HFFc6 (cell line): Measurements from ENCODE around the gene SUPV3L1. TPM values are rescaled to one million over a fixed set of nuclear protein-coding genes. Genes with fewer than 3 reads are reported as not detected.

ENCODE experiments used
- DNase-seq: peaks from one replicate; pipeline ENCODE4 v3.0.0-alpha.2; 2018
- H3K27ac Mint-ChIP-seq: 2 replicates; pipeline ENCODE4 v1.8.0; 2020; ENCODE audit warnings: mild to moderate bottlenecking, mixed read lengths
- H3K27me3 Mint-ChIP-seq: 2 replicates; pipeline ENCODE4 v1.8.0; 2021; ENCODE audit warnings: mild to moderate bottlenecking, moderate library complexity, mixed read lengths; ENCODE audit not compliant: insufficient read depth
- H3K36me3 Mint-ChIP-seq: 2 replicates; pipeline ENCODE4 v1.8.0; 2021; ENCODE audit warnings: low read depth, mixed read lengths
- H3K4me1 Mint-ChIP-seq: 2 replicates; pipeline ENCODE4 v1.8.0; 2020; ENCODE audit warnings: low read depth, mixed read lengths
- H3K4me3 Mint-ChIP-seq: 2 replicates; pipeline ENCODE4 v1.8.0; 2020; ENCODE audit warnings: mild to moderate bottlenecking, moderate library complexity, mixed read lengths
- H3K9me3 Mint-ChIP-seq: 2 replicates; pipeline ENCODE4 v1.8.0; 2020; ENCODE audit warnings: mild to moderate bottlenecking, mixed read lengths
- CTCF ChIP-seq: fragments of 200-600 bp; sonication (generic); IDR thresholded peaks from 2 replicates; pipeline ENCODE4 v1.5.0; 2021; ENCODE audit warnings: antibody characterized with exemption, mild to moderate bottlenecking
- total RNA-seq, 6 experiments: library from RNA; stranded (reverse); fragmentation: NEBNext Ultra II Directional; extraction: Animal tissue kit (Norgen Biotek cat#: 25700); gene quantifications; 2 replicates in 1 of 6; 3 replicates in 5 of 6; pipeline ENCODE4 v1.2.3, GENCODE V29; 2021

Gene SUPV3L1
- total RNA-seq, 6 experiments from 2014 or later = 26.4 to 31.0 (median 28.9) TPM

- Mint-ChIP-seq H3K4me3 (no peak overlapping the region), H3K27me3 (no peaks in the 10 kb centered on the region), H3K4me1 (peaks cover 7% of the 10 kb centered on the region), H3K27ac (peak overlapping the region; percentile 13; the same call in 1 of the 2 replicates), H3K36me3 (no peaks in the 10 kb centered on the region; the same call in 1 of the 2 replicates), H3K9me3 (no peaks in the 10 kb centered on the region)
- TF ChIP-seq CTCF = no peak
- no peak for DNase-seq
These were observed 34.7 kb upstream of the SUPV3L1 start for GRCh38 chr10:69145329-69145728.

- Mint-ChIP-seq H3K9me3 (no peaks in the 10 kb centered on the region), H3K4me1 (peaks cover 7% of the 10 kb centered on the region), H3K4me3 (no peak overlapping the region), H3K36me3 (no peaks in the 10 kb centered on the region; the same call in 1 of the 2 replicates), H3K27me3 (no peaks in the 10 kb centered on the region), H3K27ac (no peak overlapping the region)
- no peak for TF ChIP-seq CTCF
- DNase-seq = no peak
These were observed 34.2 kb upstream of the SUPV3L1 start for GRCh38 chr10:69145864-69146263.

GRCh38 chr10:69146759-69147158 is 33.3 kb upstream of the SUPV3L1 start:
- DNase-seq = no peak
- no peak for TF ChIP-seq CTCF
- Mint-ChIP-seq H3K27me3 (no peaks in the 10 kb centered on the region), H3K4me1 (peaks cover 7% of the 10 kb centered on the region), H3K27ac (no peak overlapping the region), H3K4me3 (no peak overlapping the region), H3K36me3 (no peaks in the 10 kb centered on the region; the same call in 1 of the 2 replicates), H3K9me3 (no peaks in the 10 kb centered on the region)

- Mint-ChIP-seq H3K4me1 (no peaks in the 10 kb centered on the region; the same call in 1 of the 2 replicates), H3K9me3 (no peaks in the 10 kb centered on the region), H3K4me3 (no peak overlapping the region), H3K27ac (no peak overlapping the region), H3K36me3 (peaks cover 4% of the 10 kb centered on the region; the same call in 1 of the 2 replicates), H3K27me3 (no peaks in the 10 kb centered on the region)
- no peak for TF ChIP-seq CTCF
- no peak for DNase-seq
These were observed 28.1 kb upstream of the SUPV3L1 start for GRCh38 chr10:69151984-69152383.

- Mint-ChIP-seq H3K4me3 (no peak overlapping the region), H3K4me1 (no peaks in the 10 kb centered on the region), H3K36me3 (peaks cover 5% of the 10 kb centered on the region), H3K27me3 (no peaks in the 10 kb centered on the region), H3K27ac (no peak overlapping the region), H3K9me3 (no peaks in the 10 kb centered on the region)
- no peak for TF ChIP-seq CTCF
- no peak for DNase-seq
These were observed 26.8 kb upstream of the SUPV3L1 start for GRCh38 chr10:69153227-69153626.

GRCh38 chr10:69160809-69161241 is 19.2 kb upstream of the SUPV3L1 start:
- no peaks in the 10 kb centered on the region; the same call in 1 of the 2 replicates for H3K27me3 Mint-ChIP-seq
- peak; percentile 62 for DNase-seq
- H3K9me3 Mint-ChIP-seq = no peaks in the 10 kb centered on the region
- peaks cover 14% of the 10 kb centered on the region for H3K4me1 Mint-ChIP-seq
- peak overlapping the region; percentile 72 for H3K27ac Mint-ChIP-seq
- TF ChIP-seq CTCF = no peak
- peaks cover 8% of the 10 kb centered on the region for H3K36me3 Mint-ChIP-seq
- H3K4me3 Mint-ChIP-seq = no peak overlapping the region
